Iris pigment epithelial cell (primary cell): ENCODE data around the gene SUMO3.

ENCODE experiments used
- DNase-seq: peaks from one replicate; pipeline ENCODE4 v3.0.0-alpha.2; 2011; ENCODE audit warnings: low read depth

SUMO3 gene

DNA sequence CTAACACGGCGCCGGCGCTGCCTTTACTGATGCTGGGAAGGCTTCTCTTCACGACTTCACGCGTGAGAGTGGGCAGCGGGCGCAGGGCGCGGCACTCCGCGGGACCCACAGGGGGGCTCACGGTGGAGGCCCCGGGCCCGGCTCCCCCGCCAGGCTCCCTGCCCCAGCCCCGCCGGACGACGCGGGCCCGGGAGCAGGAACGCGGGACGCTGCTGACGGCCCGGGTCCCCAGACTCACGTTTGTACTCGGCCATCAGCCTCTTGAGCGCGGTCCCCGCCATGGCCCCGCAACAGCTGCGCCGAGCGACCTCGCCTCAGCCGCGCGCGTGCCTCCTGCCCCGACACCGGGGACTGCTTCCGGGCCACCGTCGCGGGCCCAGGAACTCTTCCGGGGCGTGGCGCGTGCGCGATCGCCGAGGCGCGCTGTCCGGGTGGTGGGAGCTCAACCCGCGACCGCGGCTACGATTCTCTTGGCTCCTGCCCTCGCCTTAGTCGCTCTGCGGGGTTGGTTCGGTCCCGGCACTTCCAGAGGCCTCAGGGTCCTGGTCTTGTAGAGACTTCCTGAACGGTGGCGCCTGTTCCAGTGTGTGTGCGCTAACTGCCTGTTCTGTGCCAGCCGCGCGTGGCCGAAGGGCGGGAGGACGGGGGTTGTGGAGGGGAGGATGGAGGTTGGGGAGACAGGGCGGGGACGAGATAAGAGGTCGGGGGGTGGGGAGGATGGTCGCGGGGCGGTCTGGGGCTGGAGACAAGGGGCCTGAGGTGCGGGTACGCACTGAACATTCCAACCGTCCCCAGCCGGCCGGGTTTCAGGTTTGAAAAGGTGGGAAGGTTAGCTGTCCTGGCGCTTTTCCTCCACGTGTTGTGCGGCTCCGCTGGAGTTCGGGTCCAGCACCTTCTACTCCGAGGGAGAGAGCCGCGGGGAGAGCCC is 16.1 kb downstream of the SUMO3 start, which contains the start of gene UBE2G2:
Gene UBE2G2, minus strand, starts transcription at position 353 of the 928 bp plus-strand sequence. Its CDS starts 72 bp downstream, at position 281.
- DNase-seq: peak; percentile 76

GRCh38 chr21:44800971-44801467 is 16.8 kb downstream of the SUMO3 start:
- no peak for DNase-seq

DNA sequence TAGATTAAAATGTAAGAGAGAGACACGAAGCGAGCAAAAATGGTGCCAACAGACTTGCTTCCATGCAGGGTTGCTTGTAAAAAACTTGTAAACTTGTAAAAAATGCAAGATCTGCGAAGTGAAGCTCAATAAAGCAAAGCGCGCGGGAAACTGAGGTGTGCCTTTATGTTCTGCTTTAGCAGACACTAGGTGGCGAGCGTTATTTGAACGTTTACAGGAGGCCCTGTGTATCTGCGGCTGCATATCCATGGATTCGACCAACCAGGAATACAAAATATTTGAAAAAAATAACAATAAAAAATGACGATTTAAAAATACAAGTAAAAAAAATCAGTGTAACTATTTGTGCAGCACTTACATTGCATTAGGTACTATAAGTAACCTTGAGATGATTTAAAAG is 17.8 kb downstream of the SUMO3 start:
- no peak for DNase-seq

DNA sequence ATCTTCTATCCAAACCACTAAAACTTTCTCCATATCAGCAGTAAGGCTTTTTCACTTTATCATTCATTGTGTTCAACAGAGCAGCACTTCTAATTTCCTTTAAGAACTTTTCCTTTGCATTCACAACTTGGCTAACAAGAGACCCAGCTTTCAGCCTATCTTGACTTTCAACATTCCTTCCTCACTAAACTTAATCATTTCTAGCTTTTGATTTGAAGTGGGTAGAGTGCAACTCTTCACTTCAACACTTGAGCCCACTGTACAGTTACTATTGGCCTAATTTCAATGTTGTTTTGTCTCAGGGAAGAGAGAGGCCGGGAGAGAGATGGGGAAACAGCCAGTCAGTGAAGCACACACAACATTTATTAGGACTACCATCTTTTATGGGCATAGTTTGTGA is 18.2 kb downstream of the SUMO3 start:
- DNase-seq: no peak

GRCh38 chr21:44797775-44798174 is 20.1 kb downstream of the SUMO3 start:
- no peak for DNase-seq

DNA sequence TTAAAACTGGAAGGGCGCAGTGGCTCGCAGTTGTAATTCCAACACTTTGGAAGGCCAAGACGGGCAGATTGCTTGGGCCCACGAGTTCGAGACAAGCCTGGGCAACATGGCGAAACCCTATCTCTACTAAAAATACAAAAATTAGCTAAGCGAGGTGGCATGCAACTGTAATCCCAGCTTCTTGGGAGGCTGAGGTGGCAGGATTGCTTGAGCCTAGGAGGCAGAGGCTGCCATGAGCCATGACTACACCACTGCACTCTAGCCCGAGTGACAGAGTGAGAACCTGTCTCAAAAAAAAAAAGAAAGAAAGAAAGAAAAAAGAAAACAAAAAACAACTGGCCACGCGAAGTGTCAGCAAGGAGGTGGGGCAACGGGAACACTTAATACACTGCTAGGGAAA is 22.5 kb downstream of the SUMO3 start:
- DNase-seq: no peak

DNA sequence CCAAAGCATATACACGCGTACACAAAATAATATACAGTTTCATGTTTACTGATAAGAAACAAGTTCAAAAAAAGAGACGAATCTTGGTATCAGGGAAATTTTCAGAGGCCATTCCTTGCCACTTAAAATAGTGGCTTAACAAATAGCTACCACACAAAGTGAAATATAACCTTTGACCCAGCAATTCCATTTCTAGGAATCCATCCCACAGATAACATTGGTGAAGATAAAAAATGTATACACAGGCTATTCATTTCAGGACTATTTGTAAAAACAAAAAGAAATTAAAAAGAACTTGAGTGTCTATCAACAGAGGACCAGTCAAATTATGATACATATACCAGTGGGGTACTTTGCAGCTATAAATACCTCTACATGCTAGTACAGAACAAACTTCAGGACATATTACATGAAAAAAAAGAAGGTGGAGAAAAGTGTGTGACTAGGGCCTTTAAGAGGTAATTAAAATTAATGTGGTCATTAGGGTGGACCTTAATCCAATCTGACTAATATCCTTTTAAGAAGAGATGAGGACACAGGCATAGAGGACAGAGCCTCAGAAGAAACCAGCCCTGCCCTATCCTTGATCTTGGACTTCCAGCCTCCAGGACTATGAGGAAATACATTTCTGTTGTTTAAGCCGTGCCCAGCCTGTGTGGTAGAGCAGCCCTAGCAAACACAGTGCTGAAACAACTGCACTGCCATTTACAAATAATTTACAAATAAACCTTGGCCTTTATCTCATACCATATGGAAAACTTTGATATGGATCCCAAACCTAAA is 24.1 kb downstream of the SUMO3 start:
- DNase-seq: no peak

DNA sequence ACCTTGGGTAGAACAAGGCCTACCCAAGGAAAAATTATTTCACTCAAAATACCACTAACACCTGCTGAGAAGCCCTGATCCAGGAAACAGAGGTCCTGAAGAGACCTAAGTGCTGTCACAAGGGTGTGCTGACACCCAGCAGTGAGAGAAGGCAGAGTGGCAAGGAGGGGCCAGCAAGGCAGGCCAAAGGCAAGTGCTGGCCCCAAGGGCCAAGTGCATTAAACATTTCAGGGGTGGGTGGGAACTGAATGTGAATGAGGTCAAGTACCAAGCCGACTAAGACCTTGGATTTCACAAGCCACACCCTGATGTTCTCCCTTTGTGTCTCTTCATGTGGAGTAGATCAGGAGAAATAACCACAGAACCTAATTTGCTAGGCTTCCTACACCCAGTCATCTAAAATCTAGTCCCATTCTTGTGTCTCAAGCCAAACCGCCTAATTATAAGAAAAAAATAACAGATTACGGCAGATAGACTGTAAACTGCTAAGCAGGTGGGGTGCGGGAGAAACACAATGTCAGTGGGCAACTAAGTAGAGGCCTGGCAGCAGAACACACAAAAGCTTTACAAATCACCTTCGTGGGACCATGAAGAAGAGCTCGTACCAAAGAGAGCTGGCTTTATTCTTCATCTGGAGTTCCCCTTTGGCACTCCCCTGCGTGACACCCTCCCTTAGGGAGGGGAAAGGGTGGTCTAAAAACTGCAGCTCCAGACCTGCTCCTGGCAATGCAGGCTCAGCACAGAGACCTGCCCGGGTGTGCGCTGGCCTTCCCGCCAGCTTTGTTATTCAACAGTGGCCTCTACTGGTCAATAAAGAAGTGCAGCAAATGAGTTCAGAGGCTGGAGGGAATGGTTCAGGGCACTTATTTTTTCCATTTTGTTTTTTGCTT is 24.9 kb downstream of the SUMO3 start:
- DNase-seq: peak; percentile 59

GRCh38 chr21:44791993-44792392 is 25.9 kb downstream of the SUMO3 start:
- no peak for DNase-seq

GRCh38 chr21:44791246-44791645 is 26.6 kb downstream of the SUMO3 start:
- no peak for DNase-seq

GRCh38 chr21:44790368-44790767 is 27.5 kb downstream of the SUMO3 start:
- DNase-seq: no peak

DNA sequence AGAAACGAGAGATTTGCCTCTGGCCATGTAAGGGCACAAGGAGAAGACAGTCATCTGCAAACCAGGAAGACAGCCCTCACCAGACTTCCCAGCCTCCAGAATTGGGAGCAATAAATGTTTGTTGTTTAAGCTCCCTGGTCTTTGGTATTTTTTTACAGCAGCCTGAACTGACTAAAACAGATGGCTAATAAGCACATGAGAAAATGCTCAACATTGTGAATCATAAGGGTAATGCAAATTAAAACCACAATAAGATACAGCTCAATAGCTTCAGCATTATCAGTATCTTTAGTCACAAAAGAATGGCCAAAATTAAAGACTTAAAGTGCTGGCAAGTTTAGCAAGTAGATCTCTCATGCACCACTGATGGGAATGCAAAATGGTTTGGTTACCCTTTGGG is 28.0 kb downstream of the SUMO3 start:
- peak; percentile 40 for DNase-seq

GRCh38 chr21:44785620-44786335 is 32.1 kb downstream of the SUMO3 start:
- peak; percentile 78 for DNase-seq

DNA sequence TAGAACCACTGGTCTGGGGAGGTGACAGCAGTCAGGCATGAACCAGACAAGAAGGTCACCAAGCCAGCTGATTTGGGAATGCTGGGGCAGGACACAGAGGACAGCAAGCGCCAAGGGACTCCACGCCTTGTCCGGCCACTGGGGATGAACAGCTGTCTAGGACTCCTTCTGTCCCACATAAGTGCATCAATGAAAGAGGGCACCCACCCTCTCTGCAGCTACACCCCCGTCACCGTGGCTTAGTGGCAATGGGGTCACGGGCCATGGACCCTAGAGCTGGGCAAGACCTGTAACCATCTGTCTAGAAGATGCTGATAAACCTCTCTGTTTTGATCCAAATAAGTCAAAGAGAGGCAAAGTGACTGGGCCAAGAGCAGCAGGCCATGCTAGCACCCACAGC is 33.1 kb downstream of the SUMO3 start:
- no peak for DNase-seq

DNA sequence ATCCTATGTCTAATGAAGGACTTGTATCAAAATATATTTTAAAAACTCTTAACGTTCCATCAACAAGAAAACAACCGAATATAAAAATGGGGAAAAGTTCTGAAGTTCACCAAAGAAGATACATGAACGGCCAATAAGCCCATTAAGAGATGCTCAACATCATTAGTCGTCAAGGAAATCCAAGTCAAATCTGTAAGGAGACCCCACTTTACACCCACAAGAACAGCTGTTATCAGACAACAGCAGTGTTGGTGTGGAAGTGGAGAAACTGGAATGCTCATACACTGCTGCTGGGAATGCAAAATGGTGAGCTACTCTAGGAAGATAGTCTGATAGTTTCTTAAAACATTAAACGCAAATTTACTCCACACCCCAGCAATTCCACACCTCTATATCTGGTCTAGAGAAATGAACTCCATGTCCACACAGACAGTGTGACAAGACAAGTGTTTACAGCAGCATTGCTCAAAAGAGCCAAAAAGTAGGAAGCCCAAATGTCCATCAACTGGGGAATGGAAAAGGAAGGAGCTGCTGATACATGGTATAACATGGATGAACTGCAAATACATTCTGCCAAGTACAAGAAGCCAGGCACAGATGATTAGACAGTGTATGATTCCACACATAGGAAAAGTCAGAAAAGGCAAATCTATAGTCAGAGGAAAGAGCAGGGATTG is 34.7 kb downstream of the SUMO3 start:
- no peak for DNase-seq

GRCh38 chr21:44780767-44781459 is 36.9 kb downstream of the SUMO3 start:
- no peak for DNase-seq

DNA sequence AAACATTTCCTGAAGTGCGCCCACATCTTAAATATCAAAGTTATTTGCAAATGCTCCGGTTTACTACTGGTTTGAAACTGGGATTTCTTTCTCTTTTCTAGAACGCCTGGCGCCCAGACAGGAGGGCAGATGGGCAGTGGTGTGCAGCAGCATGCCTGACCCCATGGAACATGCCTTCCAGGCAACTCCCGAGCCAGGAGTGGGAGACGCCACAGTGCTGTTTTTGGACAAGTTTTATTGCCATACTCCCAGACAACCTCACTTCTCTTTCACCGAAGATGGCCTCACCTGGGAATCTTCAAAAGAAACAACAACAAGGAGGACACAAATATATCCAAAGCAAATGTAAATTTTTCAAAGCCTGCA is 37.7 kb downstream of the SUMO3 start:
- DNase-seq: no peak

- DNase-seq: no peak
These were observed 38.3 kb downstream of the SUMO3 start for GRCh38 chr21:44779417-44780136.

- DNase-seq: no peak
These were observed 38.9 kb downstream of the SUMO3 start for GRCh38 chr21:44778983-44779382.
